Upper lobe of right lung (tissue), 1 donor: Measurements from ENCODE around the gene DENND4B. TPM values are rescaled to one million over a fixed set of nuclear protein-coding genes. Genes with fewer than 3 reads are reported as not detected.

Experiments
- ATAC-seq: fragments of 200-7000 bp; cut with Tn5 transposase; one replicate; pipeline ENCODE4 v1.9.1; 2020; ENCODE audit warnings: mild to moderate bottlenecking, moderate library complexity
- DNase-seq: peaks from one replicate; pipeline ENCODE4 v3.0.0-alpha.2; 2020
- H3K27ac ChIP-seq: fragments of 200-600 bp; one replicate; pipeline ENCODE4 v1.8.0; 2022
- H3K27me3 ChIP-seq: fragments of 200-600 bp; one replicate; pipeline ENCODE4 v1.8.0; 2022; ENCODE audit warnings: mild to moderate bottlenecking
- H3K36me3 ChIP-seq: fragments of 200-600 bp; one replicate; pipeline ENCODE4 v1.8.0; 2022
- H3K4me1 ChIP-seq: fragments of 200-600 bp; one replicate; pipeline ENCODE4 v1.8.0; 2022
- H3K4me3 ChIP-seq: fragments of 200-600 bp; one replicate; pipeline ENCODE4 v1.8.0; 2022; ENCODE audit warnings: mild to moderate bottlenecking
- H3K9me3 ChIP-seq: fragments of 200-600 bp; one replicate; pipeline ENCODE4 v1.8.0; 2022
- CTCF ChIP-seq: fragments of 200-600 bp; IDR thresholded peaks from one replicate; pipeline ENCODE4 v1.8.0; 2022; ENCODE audit warnings: antibody characterized with exemption
- intact Hi-C: fragments of 100-400 bp; cut with DNase I; formaldehyde crosslinking; loops from one replicate; pipeline ENCODE4 v1.11.0; 2022
- total RNA-seq: library from RNA; stranded (reverse); fragmentation: NEBNext Ultra II Directional; extraction: Animal tissue kit (Norgen Biotek cat#: 25700); gene quantifications from one replicate; pipeline ENCODE4 v1.2.1, GENCODE V29; 2021
- donor health status: DM: no; HTN: yes; CAD: no; lungs with severe emphysema.

The DENND4B gene
- total RNA-seq, 1 donor from 2014 or later: 83.7 TPM

- Histone ChIP-seq H3K4me1 (peaks cover 35% of the 10 kb centered on the region), H3K27ac (no peak overlapping the region), H3K27me3 (no peaks in the 10 kb centered on the region), H3K4me3 (no peak overlapping the region), H3K9me3 (no peaks in the 10 kb centered on the region), H3K36me3 (peaks cover 52% of the 10 kb centered on the region)
- no peak for ATAC-seq
- no peak for TF ChIP-seq CTCF
- no peak for DNase-seq
- intact Hi-C loops: no loop called here
Observed at GRCh38 chr1:153954826-153955225, 8.3 kb upstream of the DENND4B start.

- no peak overlapping the region for H3K4me3 ChIP-seq
- TF ChIP-seq CTCF: no peak
- ATAC-seq (no peak), DNase-seq (no peak)
- peaks cover 26% of the 10 kb centered on the region for H3K4me1 ChIP-seq
- intact Hi-C loops: no loop called here
- no peak overlapping the region for H3K27ac ChIP-seq
- H3K9me3 ChIP-seq: no peaks in the 10 kb centered on the region
- peaks cover 61% of the 10 kb centered on the region for H3K36me3 ChIP-seq
- H3K27me3 ChIP-seq: no peaks in the 10 kb centered on the region
Observed at GRCh38 chr1:153953859-153954365, 7.4 kb upstream of the DENND4B start.

- Histone ChIP-seq H3K36me3 (peaks cover 75% of the 10 kb centered on the region), H3K9me3 (no peaks in the 10 kb centered on the region), H3K27ac (no peak overlapping the region), H3K27me3 (no peaks in the 10 kb centered on the region), H3K4me1 (peaks cover 21% of the 10 kb centered on the region), H3K4me3 (no peak overlapping the region)
- TF ChIP-seq CTCF: no peak
- ATAC-seq (no peak), DNase-seq (no peak)
- intact Hi-C loops: no loop called here
Observed at GRCh38 chr1:153951801-153952200, 5.3 kb upstream of the DENND4B start.

GRCh38 chr1:153951183-153951582 is 4.7 kb upstream of the DENND4B start:
- peaks cover 17% of the 10 kb centered on the region for H3K4me1 ChIP-seq
- no peak overlapping the region for H3K4me3 ChIP-seq
- no peaks in the 10 kb centered on the region for H3K9me3 ChIP-seq
- intact Hi-C loops: no loop called here
- no peak for TF ChIP-seq CTCF
- H3K27me3 ChIP-seq: no peaks in the 10 kb centered on the region
- no peak overlapping the region for H3K27ac ChIP-seq
- no peak for DNase-seq
- peaks cover 75% of the 10 kb centered on the region for H3K36me3 ChIP-seq
- no peak for ATAC-seq

- TF ChIP-seq CTCF: no peak
- Histone ChIP-seq H3K27ac (peak overlapping the region; percentile 95), H3K36me3 (peaks cover 58% of the 10 kb centered on the region), H3K4me1 (peaks cover 23% of the 10 kb centered on the region), H3K9me3 (no peaks in the 10 kb centered on the region), H3K4me3 (peak overlapping the region; percentile 78), H3K27me3 (no peaks in the 10 kb centered on the region)
- intact Hi-C loops: no loop called here
- DNase-seq: peak; percentile 97
- ATAC-seq: peak; percentile 86
Observed at GRCh38 chr1:153945795-153946621, 510 bp downstream of the DENND4B start.
